AG04450 (cell line): ENCODE measurements around the gene STK11IP. TPM values are rescaled to one million over a fixed set of nuclear protein-coding genes. Genes with fewer than 3 reads are reported as not detected.

Experiments used
- CTCF ChIA-PET: fragments of 300-600, 350-600 bp; formaldehyde crosslinking; extraction: SDS; loops from one replicate; lab custom pipeline; 2022; ENCODE audit warnings: antibody characterized with exemption, inconsistent platforms; lab: Charles Lee
- POLR2A ChIA-PET: fragments of 350-600 bp; formaldehyde crosslinking; extraction: SDS; loops from one replicate; lab custom pipeline; 2021; ENCODE audit warnings: antibody characterized with exemption, inconsistent platforms; lab: Yijun Ruan, JAX
- DNase-seq: peaks from one replicate; pipeline ENCODE4 v3.0.0-alpha.2; 2011; ENCODE audit warnings: low read depth, low spot score
- H3K27ac ChIP-seq: one replicate; pipeline ENCODE4 v1.5.1; 2012; ENCODE audit warnings: low read depth, low read length, control low read depth
- H3K27me3 ChIP-seq: one replicate; pipeline ENCODE4 v1.6.0; 2012; ENCODE audit warnings: low read length; ENCODE audit not compliant: control insufficient read depth, insufficient read depth
- H3K4me3 ChIP-seq: 2 replicates; pipeline ENCODE4 v1.5.1; 2011; ENCODE audit warnings: mild to moderate bottlenecking, low read depth, low read length, control low read depth
- H3K9me3 ChIP-seq: 2 replicates; pipeline ENCODE4 v1.5.1; 2012; ENCODE audit warnings: low read length; ENCODE audit not compliant: control insufficient read depth, insufficient read depth
- polyA plus RNA-seq: library from polyadenylated mRNA; depleted of rRNA; stranded (reverse); fragments of >200 nt; gene quantifications from 2 replicates; pipeline ENCODE4 v1.2.3, GENCODE V29; 2011
- TF ChIP-seq, protein P1 (sequence below): IDR thresholded peaks from 2 replicates; pipeline ENCODE4 v1.5.1; 2011; ENCODE audit warnings: low read depth, low read length, control low read depth, inconsistent platforms

Gene STK11IP
- polyA plus RNA-seq, 1 experiment, result 7.7 TPM

DNA sequence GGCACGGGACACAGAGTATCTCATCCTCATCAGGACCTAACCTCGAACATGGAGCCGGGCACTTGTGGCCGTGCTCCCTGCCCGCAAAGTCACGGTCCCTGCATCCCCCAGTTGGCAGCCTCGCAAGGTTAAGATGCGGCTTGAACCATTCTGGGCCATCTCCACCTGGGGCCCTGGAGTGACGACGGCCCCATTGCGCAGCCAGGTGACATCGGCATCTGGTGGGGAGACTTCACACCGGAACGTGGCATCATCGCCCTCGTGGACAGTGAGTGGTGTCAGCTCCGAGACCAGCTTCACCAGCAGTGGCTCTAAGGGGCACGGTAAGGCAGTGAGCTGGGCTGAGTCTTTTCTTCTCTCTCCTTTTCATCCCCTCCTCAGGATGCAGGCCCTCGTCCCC lies 41.2 kb upstream of the STK11IP start:
- ChIA-PET POLR2A (no interaction called here), CTCF (no interaction called here)
- H3K4me3 ChIP-seq, result no peak overlapping the region
- no peak for DNase-seq
- H3K27ac ChIP-seq, result no peak overlapping the region
- peaks cover 4% of the 10 kb centered on the region; the same call in 1 of the 2 replicates for H3K9me3 ChIP-seq
- peaks cover 9% of the 10 kb centered on the region for H3K27me3 ChIP-seq
- TF ChIP-seq, protein P1, sequence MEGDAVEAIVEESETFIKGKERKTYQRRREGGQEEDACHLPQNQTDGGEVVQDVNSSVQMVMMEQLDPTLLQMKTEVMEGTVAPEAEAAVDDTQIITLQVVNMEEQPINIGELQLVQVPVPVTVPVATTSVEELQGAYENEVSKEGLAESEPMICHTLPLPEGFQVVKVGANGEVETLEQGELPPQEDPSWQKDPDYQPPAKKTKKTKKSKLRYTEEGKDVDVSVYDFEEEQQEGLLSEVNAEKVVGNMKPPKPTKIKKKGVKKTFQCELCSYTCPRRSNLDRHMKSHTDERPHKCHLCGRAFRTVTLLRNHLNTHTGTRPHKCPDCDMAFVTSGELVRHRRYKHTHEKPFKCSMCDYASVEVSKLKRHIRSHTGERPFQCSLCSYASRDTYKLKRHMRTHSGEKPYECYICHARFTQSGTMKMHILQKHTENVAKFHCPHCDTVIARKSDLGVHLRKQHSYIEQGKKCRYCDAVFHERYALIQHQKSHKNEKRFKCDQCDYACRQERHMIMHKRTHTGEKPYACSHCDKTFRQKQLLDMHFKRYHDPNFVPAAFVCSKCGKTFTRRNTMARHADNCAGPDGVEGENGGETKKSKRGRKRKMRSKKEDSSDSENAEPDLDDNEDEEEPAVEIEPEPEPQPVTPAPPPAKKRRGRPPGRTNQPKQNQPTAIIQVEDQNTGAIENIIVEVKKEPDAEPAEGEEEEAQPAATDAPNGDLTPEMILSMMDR, result no peak

DNA sequence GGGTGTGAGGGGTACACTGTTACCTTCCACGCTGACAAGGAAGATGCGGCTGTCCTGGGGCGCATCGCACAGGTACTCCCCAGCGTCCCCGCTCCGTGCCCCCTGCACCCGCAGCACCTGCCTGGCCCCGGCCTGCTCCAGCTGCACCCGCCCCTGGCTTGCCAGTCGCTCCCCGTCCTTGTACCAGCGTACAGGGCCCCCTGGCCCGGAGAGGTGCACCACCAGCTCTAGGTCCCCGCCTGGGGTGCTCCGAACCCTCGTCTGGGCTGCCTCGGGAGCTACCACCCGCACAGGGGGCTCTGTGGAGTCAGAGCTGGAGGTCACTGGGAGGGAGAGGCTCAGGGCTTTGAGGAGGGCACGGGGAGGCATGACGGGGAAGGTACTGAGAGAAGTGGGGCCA lies 40.3 kb upstream of the STK11IP start:
- H3K4me3 ChIP-seq, result no peak overlapping the region
- peaks cover 9% of the 10 kb centered on the region for H3K27me3 ChIP-seq
- TF ChIP-seq, protein P1, result no peak
- CTCF ChIA-PET, result no interaction called here
- H3K27ac ChIP-seq, result no peak overlapping the region
- POLR2A ChIA-PET, result interaction anchor here (1.6 kb wide), 1 partner anchor 14 kb away, joined by 5 read pairs; the partner anchor contains the start of genes CHPF and TMEM198
- DNase-seq, result no peak
- H3K9me3 ChIP-seq, result peaks cover 4% of the 10 kb centered on the region; the same call in 1 of the 2 replicates

DNA sequence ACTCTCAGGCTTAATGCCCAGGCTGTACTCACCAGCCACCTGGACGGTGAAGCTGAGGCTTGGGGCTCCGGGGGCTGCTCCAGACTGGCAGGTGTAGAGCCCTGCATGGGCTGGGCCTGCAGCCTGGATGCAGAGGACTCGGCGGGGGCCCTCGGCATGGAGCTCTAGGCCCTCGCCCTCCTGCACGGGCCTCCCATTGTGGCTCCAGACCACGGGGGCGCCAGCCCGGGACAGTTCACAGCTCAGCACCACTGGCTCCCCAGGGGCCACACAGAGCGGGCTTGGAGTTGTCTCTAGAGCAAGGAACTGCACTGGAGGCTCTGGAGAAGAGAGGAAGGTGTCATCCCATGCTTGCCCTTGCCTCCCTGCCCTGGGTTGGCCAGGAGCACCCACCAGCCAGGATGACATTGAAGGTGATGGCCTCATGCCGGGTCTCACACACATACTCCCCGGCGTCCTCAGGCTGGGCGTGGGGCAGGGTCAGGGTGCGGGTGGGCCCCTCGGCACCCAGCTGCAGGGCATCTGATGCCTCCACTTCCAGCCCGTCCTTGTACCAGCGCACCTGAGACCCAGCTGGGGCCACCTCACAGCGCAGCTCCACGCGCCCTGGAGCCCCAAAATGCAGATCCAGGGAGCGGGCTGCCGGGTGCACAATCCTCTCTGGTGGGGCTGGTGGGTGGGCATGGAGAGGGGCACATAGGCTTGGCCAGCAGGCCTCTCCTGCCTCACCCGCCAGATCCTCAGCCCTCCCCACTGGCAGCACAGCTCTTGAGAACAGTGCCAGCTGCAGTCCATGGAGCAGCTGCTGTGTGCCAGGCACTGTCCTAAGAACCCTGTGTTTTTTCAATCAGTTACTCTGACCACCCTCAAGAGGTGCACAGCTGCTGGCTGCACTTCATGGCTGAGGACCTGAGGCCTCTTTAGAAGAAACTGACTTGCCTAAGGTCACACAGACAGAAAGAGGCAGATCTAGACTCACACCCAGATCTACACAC lies 39.6 kb upstream of the STK11IP start:
- POLR2A ChIA-PET, result interaction anchor here (0.6 to 1.6 kb wide), 2 partner anchors 14 to 120 kb away, joined by 4 to 5 read pairs; partner anchors contain the start of genes CHPF and TMEM198
- CTCF ChIA-PET, result interaction anchor here (0.5 to 2.2 kb wide), 2 partner anchors 17 to 84 kb away, joined by 5 to 9 read pairs; no protein-coding TSS in a partner anchor
- Histone ChIP-seq H3K27me3 (peaks cover 8% of the 10 kb centered on the region), H3K27ac (no peak overlapping the region), H3K4me3 (no peak overlapping the region), H3K9me3 (peaks cover 4% of the 10 kb centered on the region; the same call in 1 of the 2 replicates)
- TF ChIP-seq, protein P1, result no peak
- no peak for DNase-seq

DNA sequence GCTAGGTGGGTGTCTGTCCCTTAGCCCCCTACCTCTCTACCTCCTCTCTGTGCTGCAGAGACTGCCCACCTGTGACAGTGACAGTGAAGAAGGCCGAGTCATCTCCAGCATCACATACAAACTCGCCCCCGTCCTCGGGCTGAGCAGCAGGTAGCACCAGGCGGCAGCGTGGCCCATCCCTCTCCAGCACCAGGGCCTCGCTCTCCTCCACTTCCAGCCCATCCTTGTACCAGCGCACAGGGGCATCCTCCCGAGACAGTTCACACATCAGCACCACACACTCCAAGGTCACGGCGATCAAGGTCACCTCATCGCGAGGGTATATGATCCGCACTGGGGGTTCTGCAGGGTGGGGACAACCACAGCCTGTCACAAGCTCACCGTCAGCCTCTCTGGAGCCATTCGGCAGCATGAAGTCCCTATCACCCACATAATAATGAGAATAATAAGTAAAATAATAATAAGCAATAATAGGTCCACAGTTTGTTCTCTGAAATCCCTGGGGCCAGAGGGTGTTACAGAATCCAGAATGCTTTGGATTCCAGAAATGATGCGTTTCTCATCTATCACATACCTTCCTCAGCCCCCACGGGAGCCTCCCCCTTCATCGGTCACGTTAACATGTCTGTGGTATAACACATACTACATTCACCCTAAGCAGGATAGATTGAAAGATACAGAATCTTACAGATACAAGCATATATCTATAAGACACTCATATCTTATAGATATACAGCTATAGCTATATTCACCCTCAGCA lies 38.3 kb upstream of the STK11IP start:
- Histone ChIP-seq H3K27ac (no peak overlapping the region), H3K9me3 (peaks cover 4% of the 10 kb centered on the region; the same call in 1 of the 2 replicates), H3K27me3 (peaks cover 5% of the 10 kb centered on the region), H3K4me3 (no peak overlapping the region)
- ChIA-PET POLR2A (interaction anchor here (1.6 to 2.3 kb wide), 2 partner anchors 12 to 38 kb away, joined by 7 to 13 read pairs; partner anchors contain the start of genes INHA, OBSL1 and STK11IP), CTCF (interaction anchor here (0.5 to 3.7 kb wide), 35 partner anchors 8 to 1307 kb away, joined by 3 to 38 read pairs (median 4); partner anchors contain the start of genes CHPF, GMPPA, INHA and OBSL1)
- TF ChIP-seq, protein P1, result no peak
- DNase-seq, result no peak
